Activated CD8-positive, alpha-beta memory T cell treated with anti-CD3 and anti-CD28 coated beads, Interleukin-2, amount 50 U/mL, for 1 hour (primary cell): ENCODE data around the gene SYK.
"Not testable (repeated sequence)": the region's sequence is repeated elsewhere in the genome, so short reads cannot be mapped to it uniquely, and the experiment has no call there.

Source experiments
- DNase-seq: peaks from one replicate; pipeline ENCODE4 v3.0.0-alpha.2; 2020; ENCODE audit errors: extremely low read depth

The SYK gene

GRCh38 chr9:90880669-90881068, 79.0 kb downstream of the SYK start:
- no peak for DNase-seq

- DNase-seq, result no peak
Measured at GRCh38 chr9:90881648-90882047, 80.0 kb downstream of the SYK start.

- no peak for DNase-seq
Measured at GRCh38 chr9:90882991-90883600, 81.5 kb downstream of the SYK start.

GRCh38 chr9:90883661-90884060, 82.0 kb downstream of the SYK start:
- DNase-seq, result no peak

- DNase-seq, result no peak
Measured at GRCh38 chr9:90884178-90884577, 82.6 kb downstream of the SYK start.

- not testable (repeated sequence) for DNase-seq
Measured at GRCh38 chr9:90886868-90887267, 85.2 kb downstream of the SYK start.

- no peak for DNase-seq
Measured at GRCh38 chr9:90888941-90889340, 87.3 kb downstream of the SYK start.

GRCh38 chr9:90890146-90890810, 88.7 kb downstream of the SYK start:
- no peak for DNase-seq

- no peak for DNase-seq
Measured at GRCh38 chr9:90891308-90892040, 89.9 kb downstream of the SYK start.

GRCh38 chr9:90892918-90893317, 91.3 kb downstream of the SYK start:
- DNase-seq, result no peak

- DNase-seq, result no peak
Measured at GRCh38 chr9:90893706-90894105, 92.1 kb downstream of the SYK start.

GRCh38 chr9:90894986-90895687, 93.5 kb downstream of the SYK start:
- DNase-seq, result no peak

GRCh38 chr9:90895786-90896185, 94.2 kb downstream of the SYK start:
- DNase-seq, result no peak

- DNase-seq, result no peak
Measured at GRCh38 chr9:90896231-90896630, 94.6 kb downstream of the SYK start.

- DNase-seq, result no peak
Measured at GRCh38 chr9:90898228-90898627, 96.6 kb downstream of the SYK start.

GRCh38 chr9:90899287-90899686, 97.7 kb downstream of the SYK start:
- DNase-seq, result no peak

GRCh38 chr9:90900130-90900529, 98.5 kb downstream of the SYK start:
- no peak for DNase-seq

GRCh38 chr9:90901933-90902332, 100.3 kb downstream of the SYK start:
- no peak for DNase-seq

GRCh38 chr9:90903766-90904424, 102.3 kb downstream of the SYK start:
- DNase-seq, result no peak

- no peak for DNase-seq
Measured at GRCh38 chr9:90904706-90905478, 103.3 kb downstream of the SYK start.

GRCh38 chr9:90905822-90906221, 104.2 kb downstream of the SYK start:
- no peak for DNase-seq
